AG09319 (cell line): Measurements from ENCODE around the gene PXDN.
"Not testable (repeated sequence)": the region's sequence is repeated elsewhere in the genome, so short reads cannot be mapped to it uniquely, and the experiment has no call there.

Experiments
- DNase-seq: peaks from one replicate; pipeline ENCODE4 v3.0.0-alpha.2; 2010; ENCODE audit warnings: low read depth; ENCODE audit errors: extremely low read depth
- CTCF ChIP-seq: IDR thresholded peaks from 2 replicates; pipeline ENCODE4 v1.5.1; 2011; ENCODE audit warnings: low read depth, mild to moderate bottlenecking, inconsistent platforms, low read length, moderate library complexity

The PXDN gene

GRCh38 chr2:1708476-1709334 is 35.6 kb downstream of the PXDN start:
- DNase-seq: no peak

GRCh38 chr2:1707771-1708418 is 36.4 kb downstream of the PXDN start:
- no peak for TF ChIP-seq CTCF
- peak; percentile 67 for DNase-seq

More at GRCh38 chr2:1708476-1709334, 35.6 kb downstream of the PXDN start:
- no peak for TF ChIP-seq CTCF

GRCh38 chr2:1706089-1706841 is 38.0 kb downstream of the PXDN start:
- not testable (repeated sequence) for DNase-seq

GRCh38 chr2:1705557-1706076 is 38.7 kb downstream of the PXDN start:
- DNase-seq: no peak
- TF ChIP-seq CTCF: no peak

GRCh38 chr2:1704631-1705556 is 39.4 kb downstream of the PXDN start:
- DNase-seq: no peak
- no peak for TF ChIP-seq CTCF

GRCh38 chr2:1702186-1702565 is 42.1 kb downstream of the PXDN start:
- TF ChIP-seq CTCF: no peak
- no peak for DNase-seq
